Stimulated activated CD8-positive, alpha-beta memory T cell treated with anti-CD3 and anti-CD28 coated beads, Interleukin-15, amount 100 ng/mL, for 1 hour (primary cell): ENCODE results near the gene RBFA.

Experiments used
- DNase-seq: peaks from one replicate; pipeline ENCODE4 v3.0.0-alpha.2; 2020; ENCODE audit warnings: low read depth

The RBFA gene

GRCh38 chr18:80029690-80030089 is 4.5 kb upstream of the RBFA start:
- DNase-seq, result no peak

- DNase-seq, result peak; percentile 42
These were observed 810 bp upstream of the RBFA start for GRCh38 chr18:80033181-80034067.

- no peak for DNase-seq
These were observed 695 bp downstream of the RBFA start for GRCh38 chr18:80034852-80035406.

- no peak for DNase-seq
These were observed 1.8 kb downstream of the RBFA start for GRCh38 chr18:80035997-80036396.

GRCh38 chr18:80037300-80037699 is 3.1 kb downstream of the RBFA start:
- DNase-seq, result no peak

GRCh38 chr18:80037869-80038630 is 3.8 kb downstream of the RBFA start:
- DNase-seq, result no peak

- no peak for DNase-seq
These were observed 6.3 kb downstream of the RBFA start for GRCh38 chr18:80040515-80040914.

GRCh38 chr18:80041424-80041823 is 7.2 kb downstream of the RBFA start:
- DNase-seq, result no peak

GRCh38 chr18:80042785-80043184 is 8.6 kb downstream of the RBFA start:
- DNase-seq, result no peak

- no peak for DNase-seq
These were observed 9.8 kb downstream of the RBFA start for GRCh38 chr18:80044072-80044471.

GRCh38 chr18:80046011-80046410 is 11.8 kb downstream of the RBFA start:
- DNase-seq, result no peak

GRCh38 chr18:80046431-80046830 is 12.2 kb downstream of the RBFA start:
- no peak for DNase-seq

GRCh38 chr18:80046961-80047541 is 12.8 kb downstream of the RBFA start:
- DNase-seq, result no peak

GRCh38 chr18:80050797-80051196 is 16.6 kb downstream of the RBFA start:
- no peak for DNase-seq

- DNase-seq, result no peak
These were observed 21.9 kb downstream of the RBFA start for GRCh38 chr18:80056095-80056494.

- DNase-seq, result no peak
These were observed 25.7 kb downstream of the RBFA start for GRCh38 chr18:80059945-80060344.

GRCh38 chr18:80065705-80066104 is 31.5 kb downstream of the RBFA start:
- no peak for DNase-seq

- no peak for DNase-seq
These were observed 33.1 kb downstream of the RBFA start for GRCh38 chr18:80067321-80067720.

- DNase-seq, result no peak
These were observed 33.7 kb downstream of the RBFA start for GRCh38 chr18:80067897-80068296.

GRCh38 chr18:80068571-80069272 is 34.5 kb downstream of the RBFA start:
- DNase-seq, result no peak

GRCh38 chr18:80070825-80071224 is 36.6 kb downstream of the RBFA start:
- DNase-seq, result no peak

GRCh38 chr18:80074183-80074582 is 39.9 kb downstream of the RBFA start:
- no peak for DNase-seq
